Measurements from ENCODE around the gene PMF1.
"Not testable (repeated sequence)": the region's sequence is repeated elsewhere in the genome, so short reads cannot be mapped to it uniquely, and the experiment has no call there.

The PMF1 gene

GRCh38 chr1:156196445-156196844 is 16.4 kb upstream of the PMF1 start:
- no peak for DNase-seq (ENCODE audit: low read depth)

- no peak for DNase-seq (ENCODE audit: low read depth)
Observed at GRCh38 chr1:156198831-156199349, 13.9 kb upstream of the PMF1 start.

GRCh38 chr1:156200044-156200443 is 12.8 kb upstream of the PMF1 start:
- DNase-seq (ENCODE audit: low read depth): no peak

DNA sequence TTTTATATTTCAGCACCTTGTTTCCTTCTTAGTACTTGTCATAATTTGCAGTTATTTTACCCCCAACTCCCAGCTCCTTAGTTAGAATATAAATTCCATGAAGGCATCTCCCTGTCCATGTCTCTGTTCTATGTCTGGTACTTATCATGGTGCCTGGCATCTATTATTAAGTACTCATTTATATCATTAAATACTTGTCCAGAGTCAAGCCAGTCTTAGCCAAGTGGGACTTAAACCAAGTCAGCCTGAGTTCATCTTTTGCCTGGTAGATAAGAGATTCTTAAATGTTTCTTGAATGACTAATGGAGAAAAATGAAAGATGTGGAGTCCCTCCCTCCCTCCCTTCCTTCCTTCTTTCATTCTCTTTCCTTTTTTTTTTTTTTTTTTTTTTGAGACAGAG is 9.5 kb upstream of the PMF1 start:
- DNase-seq (ENCODE audit: low read depth): no peak

GRCh38 chr1:156204686-156205085 is 8.1 kb upstream of the PMF1 start:
- DNase-seq (ENCODE audit: low read depth): no peak

GRCh38 chr1:156211243-156211642 is 1.6 kb upstream of the PMF1 start:
- no peak for DNase-seq (ENCODE audit: low read depth)

GRCh38 chr1:156212130-156212529 is 677 bp upstream of the PMF1 start:
- no peak for DNase-seq (ENCODE audit: low read depth)

- DNase-seq (ENCODE audit: low read depth): no peak
Observed at GRCh38 chr1:156213644-156213966, 798 bp downstream of the PMF1 start.

DNA sequence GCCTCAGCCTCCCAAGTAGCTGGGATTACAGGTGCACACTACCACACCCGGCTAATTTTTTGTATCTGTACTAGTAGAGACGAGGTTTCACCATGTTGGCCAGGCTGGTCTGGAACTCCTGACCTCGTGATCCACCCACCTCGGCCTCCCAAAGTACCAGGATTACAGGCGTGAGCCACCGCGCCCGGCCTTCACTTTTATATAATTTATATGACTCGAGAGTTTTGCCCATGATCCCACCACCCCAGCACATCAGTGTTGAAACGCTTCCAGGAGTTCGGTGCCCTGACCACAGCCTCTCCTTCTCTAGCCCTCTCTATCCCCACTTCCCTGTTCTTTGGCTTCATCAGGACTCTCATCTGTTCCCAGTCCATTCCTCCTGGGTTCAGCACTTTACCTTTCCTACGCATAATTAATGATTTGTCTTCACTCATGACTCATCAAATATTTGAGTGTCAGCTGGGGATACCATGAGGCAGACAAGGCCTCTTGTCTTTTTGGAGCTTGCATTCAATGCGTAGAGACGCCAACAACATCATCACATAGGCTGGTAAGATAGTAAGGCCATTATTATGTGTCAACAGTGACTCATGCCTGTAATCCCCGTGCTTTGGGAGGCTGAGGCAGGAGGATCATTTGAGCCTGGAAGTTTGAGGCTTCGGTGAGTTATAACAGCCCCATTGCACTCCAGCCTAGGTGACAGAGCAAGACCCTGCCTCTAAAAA is 1.4 kb downstream of the PMF1 start:
- no peak for DNase-seq (ENCODE audit: low read depth)

DNA sequence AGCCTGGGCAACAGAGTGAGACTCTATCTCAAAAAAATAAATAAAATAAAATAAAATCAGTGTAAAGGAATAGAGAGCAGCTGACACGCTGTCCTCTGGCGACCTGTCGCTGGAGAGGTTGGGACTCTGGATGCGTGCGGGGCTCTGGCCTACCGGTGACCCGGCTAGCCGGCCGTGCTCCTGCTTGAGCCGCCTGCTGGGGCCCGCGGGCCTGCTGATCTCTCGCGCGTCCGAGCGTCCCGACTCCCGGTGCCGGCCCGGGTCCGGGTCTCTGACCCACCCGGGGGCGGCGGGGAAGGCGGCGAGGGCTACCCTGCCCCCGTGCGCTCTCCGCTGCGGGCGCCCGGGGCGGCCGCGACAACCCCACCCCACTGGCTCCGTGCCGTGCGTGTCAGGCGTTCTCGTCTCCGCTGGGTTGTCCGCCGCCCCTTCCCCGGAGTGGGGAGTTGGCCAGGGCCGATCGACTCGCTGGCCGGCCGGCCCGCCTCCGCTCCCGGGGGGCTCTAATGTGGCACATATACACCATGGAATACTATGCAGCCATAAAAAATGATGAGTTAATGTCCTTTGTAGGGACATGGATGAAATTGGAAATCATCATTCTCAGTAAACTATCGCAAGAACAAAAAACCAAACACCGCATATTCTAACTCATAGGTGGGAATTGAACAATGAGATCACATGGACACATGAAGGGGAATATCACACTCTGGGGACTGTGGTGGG is 3.7 kb downstream of the PMF1 start:
- not testable (repeated sequence) for DNase-seq (ENCODE audit: low read depth)

GRCh38 chr1:156217871-156218270 is 5.1 kb downstream of the PMF1 start:
- no peak for DNase-seq (ENCODE audit: low read depth)

GRCh38 chr1:156220226-156220625 is 7.4 kb downstream of the PMF1 start:
- DNase-seq (ENCODE audit: low read depth): no peak

DNA sequence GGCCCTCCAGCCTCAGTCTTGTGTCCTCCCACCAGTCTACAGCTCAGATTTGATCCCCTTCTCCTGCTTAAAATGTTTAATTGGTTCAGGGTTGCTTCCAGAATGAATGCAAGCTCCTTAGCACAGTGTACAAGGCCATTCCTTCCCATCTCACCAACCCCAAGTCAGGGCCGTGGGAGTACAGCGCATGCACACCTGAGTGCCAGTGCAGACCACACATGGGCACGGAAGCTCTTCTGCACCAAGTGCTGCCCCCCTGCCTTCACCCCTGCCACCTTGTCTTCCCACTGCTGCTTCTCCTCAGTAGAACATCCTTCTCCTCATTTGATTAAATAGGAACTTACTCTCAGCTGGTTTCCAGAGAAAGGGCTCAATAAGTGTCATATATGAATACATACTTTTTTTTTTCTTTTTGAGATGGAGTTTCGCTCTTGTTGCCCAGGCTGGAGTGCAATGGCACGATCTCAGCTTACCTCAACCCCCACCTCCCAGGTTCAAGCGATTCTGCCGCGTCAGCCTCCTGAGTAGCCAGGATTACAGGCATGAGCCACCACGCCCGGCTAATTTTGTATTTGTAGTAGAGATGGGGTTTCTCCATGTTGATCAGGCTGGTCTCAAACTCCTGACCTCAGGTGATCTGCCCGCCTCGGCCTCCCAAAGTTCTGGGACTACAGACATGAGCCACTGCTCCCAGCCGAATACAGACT is 9.3 kb downstream of the PMF1 start:
- no peak for DNase-seq (ENCODE audit: low read depth)

DNA sequence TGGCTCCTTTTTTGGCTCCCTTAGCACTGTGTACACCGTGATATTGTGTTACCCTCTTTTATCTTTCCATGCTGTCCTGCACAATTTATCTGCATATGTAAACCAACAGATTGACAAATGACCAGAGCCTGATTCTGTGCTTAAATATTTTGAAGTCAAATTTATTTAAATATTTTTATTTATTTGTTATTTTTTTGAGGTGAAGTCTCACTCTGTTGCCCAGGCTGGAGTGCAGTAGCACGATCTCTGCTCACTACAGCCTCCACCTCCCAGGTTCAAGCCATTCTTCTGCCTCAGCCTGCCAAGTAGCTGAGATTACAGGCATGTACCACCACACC is 12.8 kb downstream of the PMF1 start:
- DNase-seq (ENCODE audit: low read depth): no peak

DNA sequence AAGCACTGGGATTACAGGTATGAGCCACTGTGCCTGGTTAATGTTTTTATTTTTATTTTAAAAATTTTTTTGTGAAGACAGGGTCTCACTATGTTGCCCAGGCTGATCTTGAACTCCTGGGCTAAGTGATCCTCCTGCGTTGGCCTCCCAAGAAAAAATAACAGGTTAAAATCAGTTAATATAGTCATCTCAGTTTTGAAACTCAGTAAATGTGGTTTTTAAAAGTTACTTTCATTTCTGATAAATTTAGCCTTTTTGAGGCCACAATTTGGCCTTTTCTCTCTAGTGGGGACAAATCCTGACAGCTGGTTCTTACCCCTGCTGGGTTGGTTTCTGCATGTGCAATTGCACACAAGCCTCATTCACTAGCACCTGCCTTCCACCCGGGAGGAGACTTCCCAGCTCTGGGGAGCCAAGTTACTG is 13.3 kb downstream of the PMF1 start:
- DNase-seq (ENCODE audit: low read depth): no peak

- no peak for DNase-seq (ENCODE audit: low read depth)
Observed at GRCh38 chr1:156226782-156227181, 14.0 kb downstream of the PMF1 start.

DNA sequence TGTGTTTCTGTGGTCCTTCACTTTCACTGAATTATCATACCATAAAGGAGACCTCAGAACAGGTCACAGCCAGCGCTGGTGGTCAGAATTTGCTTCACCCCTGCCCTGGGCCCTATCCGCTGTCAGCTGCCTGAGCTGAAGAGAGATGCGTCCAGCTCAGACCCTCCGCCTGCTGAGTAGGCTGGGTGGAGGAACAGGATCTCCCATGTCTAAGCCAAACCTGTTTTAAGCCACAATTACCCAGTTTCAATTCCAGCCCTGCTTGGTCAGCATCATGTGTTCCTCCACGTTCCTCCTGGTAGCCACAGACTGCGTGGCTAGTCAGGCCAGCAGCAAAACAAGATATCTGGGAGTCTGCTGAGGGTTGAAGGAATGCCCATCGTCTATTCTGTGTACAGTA is 15.7 kb downstream of the PMF1 start:
- DNase-seq (ENCODE audit: low read depth): no peak

DNA sequence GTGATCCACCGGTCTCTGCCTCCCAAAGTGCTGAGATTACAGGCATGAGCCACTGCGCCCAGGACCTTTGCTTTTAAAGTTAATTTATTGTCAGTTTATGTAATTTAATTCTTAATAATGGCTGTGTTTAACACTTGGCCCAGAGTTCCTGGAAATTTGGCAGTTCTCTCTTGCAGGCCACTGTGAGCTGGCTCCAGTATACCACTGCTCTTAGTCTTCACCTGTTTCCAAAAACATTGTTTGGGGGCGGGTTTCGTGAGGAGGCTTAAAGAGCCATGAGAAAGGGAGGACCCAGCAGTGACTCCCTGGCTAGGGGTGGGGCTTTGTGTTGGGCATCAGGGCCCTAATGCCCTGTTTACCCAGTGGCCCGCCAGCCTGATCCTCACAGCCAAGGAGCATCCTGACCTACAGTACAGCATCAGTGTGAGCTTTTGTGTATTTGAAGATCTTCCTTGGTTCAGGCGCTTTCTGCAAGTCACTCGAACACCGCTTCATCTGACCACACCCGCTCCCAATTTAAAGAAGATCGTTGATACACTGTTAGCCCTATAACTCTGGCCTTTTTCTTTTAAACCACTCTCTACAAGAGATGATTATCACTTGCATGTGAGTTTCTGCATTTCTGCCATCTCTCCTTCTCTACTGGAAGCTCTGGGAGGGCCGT is 17.1 kb downstream of the PMF1 start:
- DNase-seq (ENCODE audit: low read depth): no peak

DNA sequence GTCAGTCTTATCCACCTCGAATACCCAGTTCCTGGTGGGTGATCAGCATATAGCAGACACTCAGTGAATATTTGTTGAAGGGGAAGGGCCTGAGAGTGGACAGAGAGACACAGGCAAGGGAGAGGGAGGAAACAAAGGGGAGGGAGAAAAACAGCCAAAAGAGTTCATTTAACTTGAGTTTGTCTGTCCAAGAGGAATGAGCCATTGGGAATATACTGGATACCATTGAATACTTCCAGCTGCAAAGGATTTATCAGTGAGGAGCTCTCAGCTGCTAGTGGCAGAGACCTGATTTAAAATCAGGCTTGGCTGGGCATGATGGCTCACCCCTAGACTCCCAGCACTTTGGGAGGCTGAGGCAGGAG is 17.6 kb downstream of the PMF1 start:
- DNase-seq (ENCODE audit: low read depth): no peak

DNA sequence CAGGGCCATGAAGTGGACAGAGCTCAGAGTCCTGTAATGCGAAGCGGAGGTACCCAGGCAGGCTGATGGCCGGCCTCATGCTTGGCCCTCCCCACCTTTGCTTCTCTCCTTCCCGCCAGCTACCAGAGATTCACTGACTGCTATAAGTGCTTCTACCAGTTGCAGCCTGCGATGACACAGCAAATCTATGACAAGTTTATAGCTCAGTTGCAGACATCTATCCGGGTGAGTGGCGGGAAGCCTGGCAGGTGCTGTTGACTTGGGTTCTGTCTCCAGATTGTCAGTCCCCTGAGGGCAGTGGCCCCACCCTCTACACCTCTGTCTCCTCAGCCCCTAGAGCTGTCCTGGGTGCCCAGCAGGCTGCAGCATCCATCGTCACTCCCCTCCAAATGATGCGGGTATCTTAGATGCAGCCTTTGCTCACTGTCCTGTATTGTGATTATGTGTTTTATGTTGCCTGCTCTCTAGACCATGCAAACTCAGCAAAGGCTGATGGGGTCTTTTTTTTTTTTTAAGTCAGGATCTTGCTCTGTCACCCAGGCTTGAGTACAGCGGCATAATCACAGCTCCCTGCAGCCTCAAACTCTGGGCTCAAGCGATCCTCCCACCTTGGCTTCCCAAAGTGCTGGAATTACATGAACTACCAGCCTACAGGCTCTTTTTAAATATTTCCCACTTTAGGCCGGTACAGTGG is 19.5 kb downstream of the PMF1 start:
- DNase-seq (ENCODE audit: low read depth): no peak

DNA sequence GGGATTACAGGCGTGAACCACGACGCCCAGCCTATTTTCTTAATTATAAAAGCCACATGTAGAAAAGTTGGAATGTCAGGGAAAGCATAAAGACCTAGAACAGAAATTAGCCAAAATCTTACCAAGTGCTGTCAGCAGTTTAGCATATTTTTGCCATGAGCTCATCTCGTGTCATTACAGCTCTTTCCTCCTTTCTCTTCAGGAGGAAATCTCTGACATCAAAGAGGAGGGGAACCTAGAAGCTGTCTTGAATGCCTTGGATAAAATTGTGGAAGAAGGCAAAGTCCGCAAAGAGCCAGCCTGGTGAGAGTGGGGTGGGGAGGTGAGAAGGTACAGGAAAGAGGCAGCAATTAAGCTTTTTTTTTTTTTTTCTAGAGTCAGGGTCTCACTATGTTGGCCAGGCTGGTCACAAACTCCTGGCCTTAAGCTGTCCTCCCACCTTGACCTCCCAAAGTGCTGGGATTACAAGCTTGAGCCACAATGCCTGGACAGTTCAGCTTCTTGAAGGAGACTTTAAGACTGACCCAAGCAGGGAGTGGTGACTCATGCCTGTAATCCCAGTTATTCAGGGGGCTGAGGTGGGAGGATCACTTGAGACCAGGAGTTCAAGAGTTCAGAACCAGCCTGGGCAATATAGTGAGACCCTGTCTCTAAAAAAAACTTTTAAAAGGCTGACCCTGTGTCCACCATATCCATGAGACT is 20.8 kb downstream of the PMF1 start:
- no peak for DNase-seq (ENCODE audit: low read depth)
